ENCODE results near the gene PLEKHJ1. TPM values are rescaled to one million over a fixed set of nuclear protein-coding genes. Genes with fewer than 3 reads are reported as not detected.

Gene PLEKHJ1
- total and polyA plus RNA-seq, 2 of the 8 experiments (the other 6 are each of a cell fraction or from before 2014, with no cell fraction given): 135 to 187 TPM

GRCh38 chr19:2254064-2254872, 18.1 kb upstream of the PLEKHJ1 start (continued):
- TF ChIP-seq CHD7 (IDR thresholded peaks at IDR 0.05; ENCODE audit: insufficient replicate concordance, low read length) (no peak), SRF (IDR thresholded peaks at IDR 0.05; ENCODE audit: low read depth, low read length) (no peak), GABPA (IDR thresholded peaks at IDR 0.05; ENCODE audit: borderline replicate concordance, insufficient read depth, low read length) (peak; percentile 67), POLR2A (IDR thresholded peaks at IDR 0.05; ENCODE audit: control extremely low read depth in 1 of 2, low read depth in 2 of 2, low read length in 2 of 2) (no peak), SIN3A (conservative IDR thresholded peaks at IDR 0.05 in 1 of 2, IDR thresholded peaks at IDR 0.05 in 1 of 2; ENCODE audit: low read depth in 1 of 2, low read length in 2 of 2) (peak in 1 of 2 experiments; percentile 60; a peak in 1 of 4 replicates), ATF3 (IDR thresholded peaks at IDR 0.05; ENCODE audit: insufficient read depth, low read depth, low read length) (no peak)
